ENCODE results near the gene SPATA17. TPM values are rescaled to one million over a fixed set of nuclear protein-coding genes. Genes with fewer than 3 reads are reported as not detected.
A peak's percentile ranks its signal among the peaks of the same experiment; 100 is the strongest.

SPATA17 gene
- polyA plus RNA-seq, 1 donor from 2014 or later = 3.1 TPM

- Histone ChIP-seq H4K20me1 (ENCODE audit: insufficient read depth) (no peaks in the 10 kb centered on the region), H3K27ac (ENCODE audit: low read length) (peak overlapping the region; percentile 21), H3F3A (ENCODE audit: insufficient read depth, low read length, poor library complexity, severe bottlenecking) (peaks cover 5% of the 10 kb centered on the region), H3K4me3 (ENCODE audit: low read length) (peak overlapping the region; percentile 48), H3K9ac (ENCODE audit: low read length) (no peak overlapping the region), H3K9me3 (ENCODE audit: low read length) (no peaks in the 10 kb centered on the region), H3K9me2 (ENCODE audit: insufficient read depth, low read length) (no peaks in the 10 kb centered on the region), H3K4me2 (ENCODE audit: low read length) (peak overlapping the region; percentile 40), H2AFZ (ENCODE audit: low read depth, low read length) (no peak overlapping the region), H3K27me3 (ENCODE audit: insufficient read depth, low read depth, low read length) (no peaks in the 10 kb centered on the region), H3K36me3 (ENCODE audit: insufficient read depth, low read length) (no peaks in the 10 kb centered on the region), H3K79me2 (replicated peaks; ENCODE audit: insufficient read depth, low read length) (no peaks in the 10 kb centered on the region)
- TF ChIP-seq, protein P1, sequence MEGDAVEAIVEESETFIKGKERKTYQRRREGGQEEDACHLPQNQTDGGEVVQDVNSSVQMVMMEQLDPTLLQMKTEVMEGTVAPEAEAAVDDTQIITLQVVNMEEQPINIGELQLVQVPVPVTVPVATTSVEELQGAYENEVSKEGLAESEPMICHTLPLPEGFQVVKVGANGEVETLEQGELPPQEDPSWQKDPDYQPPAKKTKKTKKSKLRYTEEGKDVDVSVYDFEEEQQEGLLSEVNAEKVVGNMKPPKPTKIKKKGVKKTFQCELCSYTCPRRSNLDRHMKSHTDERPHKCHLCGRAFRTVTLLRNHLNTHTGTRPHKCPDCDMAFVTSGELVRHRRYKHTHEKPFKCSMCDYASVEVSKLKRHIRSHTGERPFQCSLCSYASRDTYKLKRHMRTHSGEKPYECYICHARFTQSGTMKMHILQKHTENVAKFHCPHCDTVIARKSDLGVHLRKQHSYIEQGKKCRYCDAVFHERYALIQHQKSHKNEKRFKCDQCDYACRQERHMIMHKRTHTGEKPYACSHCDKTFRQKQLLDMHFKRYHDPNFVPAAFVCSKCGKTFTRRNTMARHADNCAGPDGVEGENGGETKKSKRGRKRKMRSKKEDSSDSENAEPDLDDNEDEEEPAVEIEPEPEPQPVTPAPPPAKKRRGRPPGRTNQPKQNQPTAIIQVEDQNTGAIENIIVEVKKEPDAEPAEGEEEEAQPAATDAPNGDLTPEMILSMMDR (IDR thresholded peaks at IDR 0.05; ENCODE audit: poor library complexity, severe bottlenecking) = no peak
- no peak for TF ChIP-seq SMC3 (conservative IDR thresholded peaks at IDR 0.05; ENCODE audit: poor library complexity)
- TF ChIP-seq RAD21 (conservative IDR thresholded peaks at IDR 0.05) = no peak
- no peak for TF ChIP-seq TAF1 (IDR thresholded peaks at IDR 0.05; ENCODE audit: low read depth)
- no peak for TF ChIP-seq EZH2 (IDR thresholded peaks at IDR 0.05; ENCODE audit: borderline replicate concordance, insufficient read depth, low read length, poor library complexity, severe bottlenecking)
- no peak for TF ChIP-seq MXI1 (conservative IDR thresholded peaks at IDR 0.05; ENCODE audit: poor library complexity, severe bottlenecking)
- no peak for TF ChIP-seq REST (IDR thresholded peaks at IDR 0.05; ENCODE audit: borderline replicate concordance)
- TF ChIP-seq EP300 (conservative IDR thresholded peaks at IDR 0.05; ENCODE audit: poor library complexity, severe bottlenecking) = no peak
- no peak for TF ChIP-seq POLR2AphosphoS5 (IDR thresholded peaks at IDR 0.05)
Measured at GRCh38 chr1:217910791-217911320, 279.7 kb downstream of the SPATA17 start.

DNA sequence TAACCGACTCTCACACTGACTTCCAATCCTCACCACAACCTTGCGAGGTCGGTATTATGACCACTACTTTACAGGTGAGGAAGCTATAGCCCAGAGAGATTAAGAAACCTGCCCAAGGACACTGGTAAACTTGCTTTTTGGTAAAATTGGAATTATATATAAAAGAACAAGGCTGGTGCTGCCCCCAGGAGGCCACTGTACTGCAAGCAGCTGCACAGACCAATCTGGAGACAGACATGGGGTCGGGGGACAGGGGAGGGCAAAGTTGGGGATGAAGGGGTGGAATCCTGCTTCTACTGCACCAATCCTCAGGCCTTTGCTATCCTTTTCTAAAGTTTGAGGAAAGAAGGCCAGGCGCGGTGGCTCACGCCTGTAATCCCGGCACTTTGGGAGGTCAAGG lies 280.8 kb downstream of the SPATA17 start:
- H3F3A ChIP-seq (ENCODE audit: insufficient read depth, low read length, poor library complexity, severe bottlenecking) = peaks cover 5% of the 10 kb centered on the region
- H3K36me3 ChIP-seq (ENCODE audit: insufficient read depth, low read length) = no peaks in the 10 kb centered on the region
- TF ChIP-seq EP300 (conservative IDR thresholded peaks at IDR 0.05; ENCODE audit: poor library complexity, severe bottlenecking) = no peak
- TF ChIP-seq MXI1 (conservative IDR thresholded peaks at IDR 0.05; ENCODE audit: poor library complexity, severe bottlenecking) = no peak
- TF ChIP-seq TAF1 (IDR thresholded peaks at IDR 0.05; ENCODE audit: low read depth) = no peak
- TF ChIP-seq EZH2 (IDR thresholded peaks at IDR 0.05; ENCODE audit: borderline replicate concordance, insufficient read depth, low read length, poor library complexity, severe bottlenecking) = no peak
- no peak for TF ChIP-seq POLR2AphosphoS5 (IDR thresholded peaks at IDR 0.05)
- no peak for TF ChIP-seq SMC3 (conservative IDR thresholded peaks at IDR 0.05; ENCODE audit: poor library complexity)
- TF ChIP-seq, protein P1 (IDR thresholded peaks at IDR 0.05; ENCODE audit: poor library complexity, severe bottlenecking) = no peak
- H2AFZ ChIP-seq (ENCODE audit: low read depth, low read length) = no peak overlapping the region
- H3K9ac ChIP-seq (ENCODE audit: low read length) = no peak overlapping the region
- no peak overlapping the region for H3K27ac ChIP-seq (ENCODE audit: low read length)
- H3K4me3 ChIP-seq (ENCODE audit: low read length) = no peak overlapping the region
- no peaks in the 10 kb centered on the region for H3K9me2 ChIP-seq (ENCODE audit: insufficient read depth, low read length)
- H3K79me2 ChIP-seq (replicated peaks; ENCODE audit: insufficient read depth, low read length) = no peaks in the 10 kb centered on the region
- no peak overlapping the region for H3K4me2 ChIP-seq (ENCODE audit: low read length)
- H3K27me3 ChIP-seq (ENCODE audit: insufficient read depth, low read depth, low read length) = no peaks in the 10 kb centered on the region
- H3K9me3 ChIP-seq (ENCODE audit: low read length) = no peaks in the 10 kb centered on the region
- no peaks in the 10 kb centered on the region for H4K20me1 ChIP-seq (ENCODE audit: insufficient read depth)

Data from neural cell (in vitro differentiated cells).